ENCODE results near the gene PRKCA.
A peak's percentile ranks its signal among the peaks of the same experiment; 100 is the strongest.

PRKCA gene

DNA sequence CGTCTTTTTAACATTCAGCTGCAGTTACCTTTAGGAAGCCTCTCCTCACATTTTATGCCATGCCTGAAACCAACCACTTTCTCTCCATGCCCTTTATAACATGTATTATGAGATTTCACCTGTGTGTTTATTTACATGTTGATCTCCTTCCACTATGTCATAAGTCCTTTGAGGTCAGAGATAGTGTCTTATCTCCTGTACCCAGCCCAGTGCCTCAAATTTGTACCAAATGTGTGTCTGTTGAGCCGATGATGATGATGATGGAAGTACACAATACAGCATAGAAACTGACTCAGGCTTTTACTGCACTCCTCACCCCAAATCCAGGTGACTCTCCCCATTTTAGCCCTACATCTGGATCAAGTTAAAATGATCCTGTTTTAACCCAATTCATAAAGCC is 353.0 kb downstream of the PRKCA start:
- DNase-seq (ENCODE audit: low spot score) = no peak

DNA sequence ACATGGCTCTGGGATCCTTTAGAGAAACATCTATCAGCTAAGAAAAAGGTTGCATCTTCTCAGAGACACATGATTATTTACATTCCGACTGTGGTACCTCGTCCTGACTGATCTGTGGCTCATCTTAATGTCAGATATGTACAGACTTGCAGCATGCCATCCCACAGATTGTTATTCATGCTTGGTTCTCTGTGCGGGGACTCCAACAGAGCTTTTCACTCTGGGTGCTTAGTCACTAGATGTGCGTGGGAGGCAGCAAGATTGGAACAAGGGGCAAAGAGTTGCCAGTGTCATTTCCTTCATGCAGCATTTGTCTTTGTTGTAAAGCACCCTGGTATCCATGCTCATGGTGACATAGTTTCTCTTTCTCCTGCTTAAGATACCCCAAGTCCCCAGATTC is 353.4 kb downstream of the PRKCA start:
- DNase-seq (ENCODE audit: low spot score) = peak; percentile 39

DNA sequence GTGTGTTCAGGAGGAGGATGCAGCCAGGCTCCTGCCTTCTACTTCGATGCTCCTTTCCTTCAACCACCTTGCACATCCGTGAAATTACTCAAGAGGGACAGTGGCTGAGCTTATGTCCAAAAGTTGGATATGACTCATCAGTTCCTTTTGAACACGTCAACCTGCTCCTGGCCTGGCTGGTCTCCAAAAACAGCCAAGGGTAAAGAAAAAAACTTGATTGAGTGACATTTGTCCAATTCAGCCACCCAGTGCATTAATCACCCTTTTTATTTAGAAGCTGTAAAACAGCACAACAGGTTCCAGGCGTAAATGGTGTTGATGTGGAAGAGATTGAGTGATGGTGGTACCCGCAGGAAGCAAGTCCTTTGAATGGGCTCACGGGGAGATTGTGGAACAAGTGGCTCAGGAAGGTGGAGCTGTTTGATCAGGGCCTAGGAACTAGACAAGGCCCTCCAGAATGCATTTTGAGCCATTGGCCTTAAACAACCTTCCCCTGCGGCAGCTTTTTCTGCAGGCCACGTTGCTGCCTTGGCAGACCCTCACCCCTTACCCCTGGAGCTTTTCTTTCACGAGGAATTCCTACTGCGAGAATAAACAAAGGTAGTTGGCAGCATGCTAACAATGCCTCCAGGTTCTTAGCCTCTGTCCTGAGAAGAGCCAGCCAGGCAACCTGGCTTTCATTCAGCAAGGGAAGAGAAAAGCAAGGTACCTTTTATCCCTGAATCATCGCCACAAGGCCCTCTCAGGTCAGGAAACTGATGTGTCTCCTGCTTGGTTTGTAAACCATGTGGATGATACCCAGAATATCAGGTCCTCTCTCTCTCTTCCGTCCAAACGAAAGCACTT is 359.2 kb downstream of the PRKCA start:
- DNase-seq (ENCODE audit: low spot score) = no peak

DNA sequence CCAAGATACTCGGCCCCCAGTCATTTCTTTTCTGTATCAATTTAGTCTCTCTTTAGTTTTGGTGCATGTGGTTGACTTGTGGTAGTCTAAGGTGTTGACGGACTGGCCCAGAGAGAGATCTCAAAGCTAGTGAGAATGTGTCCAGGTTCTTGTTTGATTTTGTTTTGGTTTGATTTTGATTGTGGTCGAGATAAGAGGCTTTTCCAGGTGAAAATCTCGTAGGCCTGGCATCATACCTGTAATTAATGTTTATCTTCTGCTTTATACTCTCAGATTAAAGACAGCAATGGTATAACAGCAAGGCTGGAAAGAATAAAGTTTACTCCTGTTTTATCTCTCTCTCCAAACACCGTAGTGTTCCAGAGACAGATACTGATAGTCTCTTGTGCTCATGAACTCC is 360.1 kb downstream of the PRKCA start:
- DNase-seq (ENCODE audit: low spot score) = no peak

DNA sequence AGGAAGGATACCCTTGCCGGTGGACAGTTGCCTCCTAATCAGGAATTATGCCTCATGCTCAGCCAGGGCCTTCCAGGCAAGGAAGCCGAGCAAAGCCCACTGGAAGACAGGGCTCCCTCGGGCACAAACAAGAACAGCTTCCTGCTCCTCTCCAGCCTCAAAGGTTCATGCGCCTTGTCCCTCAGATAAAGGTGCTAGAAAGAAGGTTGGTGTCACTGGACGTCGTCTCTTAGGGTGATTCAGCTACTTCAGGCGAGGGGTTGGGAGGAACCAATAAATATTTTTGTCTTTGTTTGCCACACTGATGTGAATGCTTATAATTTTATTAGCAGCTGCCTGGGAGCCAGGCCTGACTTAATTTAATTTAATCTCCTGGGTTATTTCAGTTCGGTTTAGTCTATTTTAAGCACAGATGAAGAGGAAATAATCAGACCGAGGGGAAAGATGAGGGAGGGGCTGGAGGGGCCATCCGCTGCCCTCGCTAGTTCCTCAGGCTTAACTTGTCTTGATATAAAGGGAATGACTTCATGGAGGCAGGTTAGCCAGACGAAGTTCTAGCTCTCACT is 360.7 kb downstream of the PRKCA start:
- no peak for DNase-seq (ENCODE audit: low spot score)

DNA sequence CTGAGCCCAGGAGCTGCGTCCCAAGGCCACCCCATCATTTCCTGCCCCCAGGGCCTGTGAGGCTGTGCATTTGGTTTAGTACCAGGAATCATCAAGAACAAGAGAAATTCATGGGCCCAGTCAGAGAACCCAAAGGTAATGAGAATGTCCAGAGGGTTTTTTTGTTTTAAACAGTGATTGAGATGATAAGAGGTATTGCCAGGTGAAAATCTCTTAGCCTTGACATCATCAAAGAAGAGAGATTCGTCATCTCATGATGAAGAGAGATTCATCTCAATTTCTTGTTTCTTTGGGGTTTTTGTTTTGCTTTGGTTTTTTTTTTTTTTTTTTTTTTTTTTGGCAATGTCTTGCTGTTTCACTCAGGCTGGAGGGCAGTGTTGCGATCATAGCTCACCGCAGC is 361.9 kb downstream of the PRKCA start:
- no peak for DNase-seq (ENCODE audit: low spot score)

DNA sequence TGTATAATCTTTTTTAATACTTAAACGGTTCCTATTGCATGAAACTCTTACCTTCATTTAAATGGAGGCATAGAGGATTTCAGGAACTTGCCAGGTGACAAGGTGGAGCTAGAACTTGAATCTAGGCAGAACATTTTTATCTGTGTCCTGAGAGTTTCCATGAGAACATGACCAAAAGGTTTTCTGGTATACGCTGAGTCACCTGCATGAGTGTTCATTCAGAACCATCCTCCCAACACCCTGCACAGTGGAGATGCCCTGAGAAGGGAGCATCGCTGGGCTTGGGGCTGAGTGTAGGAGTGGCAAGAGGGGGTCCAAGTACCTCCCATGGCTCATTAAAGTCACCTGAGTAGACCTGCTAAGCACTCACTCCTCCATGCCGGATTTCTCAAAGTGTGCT is 362.8 kb downstream of the PRKCA start:
- no peak for DNase-seq (ENCODE audit: low spot score)

DNA sequence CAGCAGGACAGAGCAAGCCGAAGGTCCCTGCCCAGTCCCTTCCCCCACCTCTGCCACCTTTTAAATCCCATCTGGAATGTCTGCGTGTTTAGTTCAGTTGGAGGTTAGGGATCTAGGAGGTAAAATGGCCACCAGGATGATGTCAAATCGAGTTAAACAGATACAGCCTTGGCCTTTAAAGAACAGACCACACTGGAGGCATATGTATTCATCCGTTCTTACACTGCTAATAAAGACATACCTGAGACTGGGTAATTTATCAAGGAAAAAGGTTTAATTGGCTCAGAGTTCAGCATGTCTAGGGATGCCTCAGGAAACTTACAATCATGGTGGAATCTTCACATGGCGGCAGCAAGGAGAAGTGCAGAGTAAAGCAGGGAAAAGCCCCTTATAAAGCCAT is 364.7 kb downstream of the PRKCA start:
- DNase-seq (ENCODE audit: low spot score) = no peak

DNA sequence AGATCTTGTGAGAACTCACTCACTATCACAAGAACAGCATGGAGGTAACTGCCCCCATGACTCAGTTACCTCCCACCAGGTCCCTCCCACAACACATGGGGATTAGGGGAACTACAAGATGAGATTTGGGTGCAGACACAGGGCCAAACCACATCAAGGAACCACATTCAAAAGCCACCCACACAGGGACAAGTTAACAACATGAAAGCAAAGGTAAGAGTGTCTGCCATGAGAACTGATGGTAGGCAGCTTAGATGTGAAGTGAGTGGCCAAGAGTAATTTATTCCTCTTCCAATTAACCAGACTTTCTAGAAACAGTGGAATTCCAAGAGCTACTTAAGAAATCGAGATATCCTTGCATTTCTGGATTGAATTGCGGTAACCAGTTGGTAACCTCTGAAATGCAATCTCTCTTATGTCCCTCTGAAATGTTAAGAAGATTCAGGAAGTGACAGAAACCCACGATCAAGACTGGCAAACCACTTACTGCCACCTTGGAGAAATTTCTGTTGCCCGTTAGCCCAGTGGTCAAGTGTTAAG is 365.1 kb downstream of the PRKCA start:
- no peak for DNase-seq (ENCODE audit: low spot score)

DNA sequence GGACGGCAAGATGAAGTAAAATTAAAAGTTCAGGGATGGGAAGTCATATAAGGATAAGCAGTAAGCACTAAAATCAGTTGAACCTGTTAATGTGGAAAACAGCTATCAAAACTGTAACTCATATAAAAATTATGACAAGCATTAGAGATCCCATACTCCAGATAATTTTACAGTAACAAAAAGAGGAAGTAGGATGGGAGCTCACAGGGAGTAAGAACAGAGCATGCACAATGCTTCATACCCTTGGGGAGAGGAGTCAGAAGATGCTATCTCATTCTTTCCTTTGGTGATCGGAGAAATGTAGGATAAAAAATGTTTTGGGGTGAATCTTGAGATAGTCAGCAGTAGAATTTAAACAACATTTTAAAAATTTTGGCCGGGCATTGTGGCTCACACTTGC is 367.8 kb downstream of the PRKCA start:
- DNase-seq (ENCODE audit: low spot score) = no peak

DNA sequence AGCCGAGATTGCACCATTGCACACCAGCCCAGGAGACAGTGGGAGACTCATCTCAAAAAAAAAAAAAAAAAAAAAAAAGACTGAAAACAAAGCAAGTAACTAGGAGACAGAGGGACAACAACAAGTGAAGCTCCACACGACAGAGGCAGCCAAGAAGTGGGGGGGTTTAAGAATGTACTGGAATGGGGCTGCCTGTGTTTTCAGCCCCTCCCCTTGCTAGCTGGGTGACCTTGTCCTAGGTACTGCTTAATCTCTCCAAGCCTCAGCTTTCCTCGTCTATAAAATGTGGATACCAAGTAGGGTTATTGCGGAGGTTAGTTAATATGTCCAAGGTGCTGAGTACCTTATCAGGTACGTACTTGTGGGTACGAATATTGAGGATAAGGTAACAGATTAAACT is 368.7 kb downstream of the PRKCA start:
- DNase-seq (ENCODE audit: low spot score) = no peak

DNA sequence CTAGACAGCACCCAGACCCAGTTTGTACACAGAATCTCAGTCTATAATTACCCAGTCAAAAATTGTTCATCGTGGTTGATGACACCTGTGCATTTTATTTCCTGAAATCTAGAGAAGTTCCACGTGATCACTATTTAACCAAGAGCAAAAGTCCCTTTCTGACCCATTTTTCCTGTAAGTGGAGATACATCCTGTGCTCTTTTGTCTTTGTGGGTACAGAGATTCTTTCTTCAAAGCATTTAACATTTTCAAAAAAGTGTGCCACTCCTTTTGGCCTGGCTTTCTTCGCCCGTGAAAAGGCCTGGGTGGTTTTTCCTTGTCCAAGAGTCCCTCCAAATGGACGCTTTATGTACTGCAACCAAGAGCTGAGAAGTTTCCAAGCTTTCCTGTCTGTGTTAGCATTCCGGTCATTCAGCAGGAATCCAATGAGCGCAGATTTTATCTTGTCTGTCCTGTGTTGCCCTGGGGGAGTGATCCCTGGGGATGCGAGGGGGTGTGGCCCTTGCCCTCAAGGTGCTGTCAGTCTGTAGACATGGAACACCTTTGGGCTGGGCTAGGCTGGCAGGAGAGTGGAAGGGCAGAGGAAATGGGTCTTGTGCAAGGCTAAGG is 371.4 kb downstream of the PRKCA start:
- peak; percentile 69 for DNase-seq (ENCODE audit: low spot score)

DNA sequence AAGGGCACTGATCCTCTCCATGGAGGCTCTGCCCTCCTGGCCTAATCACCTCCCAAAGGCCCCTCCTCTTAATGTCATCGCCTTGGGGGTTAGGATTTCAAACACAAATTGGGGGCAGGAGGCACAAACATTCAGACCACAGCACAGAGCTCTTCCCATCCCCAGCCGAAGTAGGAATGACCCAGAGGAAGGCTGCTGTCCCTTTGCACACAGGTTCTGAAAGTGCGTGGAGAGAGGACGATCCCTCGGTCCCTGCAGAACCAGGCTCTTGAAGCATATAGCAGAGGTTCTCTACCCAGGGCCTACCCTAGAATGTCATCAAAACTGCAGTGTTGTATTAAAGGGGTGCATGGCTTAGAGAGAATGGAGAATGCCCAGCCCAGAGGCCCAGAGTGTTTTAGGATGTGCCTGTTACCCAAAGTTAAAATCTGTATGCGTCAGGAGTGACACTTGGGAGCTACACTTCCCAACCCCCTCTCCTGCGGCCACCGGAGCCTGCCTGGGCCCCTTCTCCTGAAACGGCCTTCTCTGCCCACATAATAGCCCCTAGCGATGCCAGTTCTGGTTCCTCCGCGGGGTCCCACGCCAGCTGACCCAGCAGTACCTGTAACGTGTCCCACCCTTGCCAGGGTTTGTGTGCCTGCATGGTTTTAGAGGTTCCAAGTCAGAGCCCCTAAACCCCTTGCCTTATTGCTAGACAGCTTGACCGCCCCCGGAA is 373.0 kb downstream of the PRKCA start:
- no peak for DNase-seq (ENCODE audit: low spot score)

DNA sequence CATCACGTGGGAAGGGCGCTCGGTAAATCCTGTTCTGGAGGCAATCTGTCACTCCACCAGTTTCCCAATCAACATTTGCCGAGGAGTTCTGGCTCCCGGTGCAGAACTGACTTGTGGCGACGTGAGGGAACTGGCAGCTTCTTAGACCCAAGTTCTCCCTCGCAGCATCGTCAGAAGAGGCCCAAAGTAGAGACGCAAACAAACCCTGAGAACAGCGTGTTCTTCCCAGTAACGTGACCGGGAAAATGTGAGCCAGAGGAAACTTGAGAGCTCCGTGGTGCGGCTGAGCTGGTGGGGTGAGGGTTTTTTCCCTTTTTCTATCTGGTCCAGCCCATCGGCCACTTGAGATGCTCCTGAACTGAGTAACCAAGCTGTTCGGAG is 373.6 kb downstream of the PRKCA start:
- no peak for DNase-seq (ENCODE audit: low spot score)

DNA sequence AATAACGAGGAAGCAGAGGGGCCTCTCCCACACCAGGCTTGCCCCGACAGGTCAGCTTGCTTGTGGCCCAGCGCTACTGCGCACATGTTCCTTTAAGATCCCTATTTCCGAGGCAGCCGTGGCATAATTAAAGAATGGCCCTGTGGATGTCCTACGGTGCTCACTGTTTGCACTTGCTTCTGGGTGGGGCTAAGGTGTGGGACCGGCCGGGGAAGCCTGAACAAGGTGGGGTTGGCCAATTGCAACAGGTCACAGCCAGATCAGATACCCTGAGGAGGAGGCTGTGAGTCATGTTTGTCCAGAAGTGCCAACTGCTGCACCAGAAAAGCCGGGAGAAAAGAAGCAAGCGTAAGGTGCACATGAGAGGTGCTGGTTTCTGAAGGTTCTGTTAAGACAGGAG is 374.0 kb downstream of the PRKCA start:
- no peak for DNase-seq (ENCODE audit: low spot score)

DNA sequence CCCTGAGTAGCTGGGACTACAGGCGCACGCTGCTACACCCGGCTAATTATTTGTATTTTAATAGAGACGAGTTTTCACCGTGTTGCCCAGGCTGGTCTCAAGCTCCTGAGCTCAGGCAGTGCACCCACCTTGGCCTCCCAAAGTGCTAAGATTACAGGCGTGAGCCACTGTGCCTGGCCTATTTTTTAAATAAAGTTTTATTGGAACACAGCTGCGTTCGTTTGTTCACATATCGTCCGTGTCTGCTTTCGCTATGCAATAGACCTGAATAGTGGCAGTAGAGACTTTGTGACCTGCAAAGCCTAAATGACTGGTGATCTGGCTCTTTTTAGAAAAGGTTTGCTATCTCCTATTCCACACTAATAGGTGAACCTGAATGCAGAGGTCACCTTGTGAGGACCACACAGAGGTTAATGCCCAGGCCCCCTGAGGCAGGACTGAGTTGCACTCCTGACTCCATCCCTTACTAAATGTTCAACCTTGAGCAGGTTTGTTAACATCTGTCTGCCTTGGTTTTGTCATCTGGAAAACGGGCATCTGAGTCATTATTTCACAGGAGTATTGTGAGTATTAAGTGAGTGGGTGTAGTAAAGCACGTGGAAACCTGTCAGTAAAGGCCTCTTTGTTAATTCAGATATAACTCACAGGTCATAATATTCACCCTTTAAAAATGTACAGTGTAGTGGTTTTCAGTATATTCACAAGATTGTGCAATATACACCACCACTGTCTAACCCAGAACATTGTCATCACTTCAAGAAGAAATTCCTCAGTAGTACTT is 375.0 kb downstream of the PRKCA start:
- DNase-seq (ENCODE audit: low spot score) = peak; percentile 74

DNA sequence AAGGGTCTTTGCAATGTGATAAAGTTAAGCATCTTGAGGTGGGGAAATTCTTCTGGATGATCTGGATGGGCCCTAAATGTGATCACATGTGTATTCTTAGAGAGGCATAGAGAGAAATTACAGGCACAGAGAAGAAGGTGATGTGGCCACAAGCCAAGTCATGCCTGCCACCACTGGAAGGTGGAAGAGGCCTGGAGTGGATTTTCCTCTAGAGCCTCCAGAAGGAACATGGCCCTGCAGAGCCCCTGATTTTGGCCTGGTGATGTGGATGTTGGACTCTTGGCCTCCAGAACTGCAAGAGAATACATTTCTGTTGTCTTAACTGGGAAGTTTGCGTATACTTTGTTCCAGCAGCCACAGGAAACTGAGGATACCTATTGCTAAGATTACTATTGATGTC is 375.6 kb downstream of the PRKCA start:
- DNase-seq (ENCODE audit: low spot score) = no peak

DNA sequence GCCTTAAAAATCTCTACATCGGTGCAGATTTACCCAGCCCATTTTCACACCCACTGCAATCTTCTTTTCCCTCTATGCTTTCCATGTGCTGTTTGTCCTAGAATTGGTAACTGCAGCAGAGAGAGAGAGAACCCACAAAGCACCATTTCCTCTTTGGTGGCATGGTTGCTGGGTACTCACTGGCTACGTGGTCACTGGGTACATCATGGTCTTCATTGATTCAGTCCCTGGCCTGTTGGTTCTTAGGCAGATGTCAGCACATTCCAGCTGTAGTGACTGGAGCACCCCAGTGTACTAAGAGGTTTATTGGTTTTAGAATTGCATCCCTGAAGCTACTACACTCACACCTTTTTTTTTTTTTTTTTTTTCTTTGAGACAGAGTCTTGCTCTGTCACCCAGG is 376.4 kb downstream of the PRKCA start:
- no peak for DNase-seq (ENCODE audit: low spot score)

DNA sequence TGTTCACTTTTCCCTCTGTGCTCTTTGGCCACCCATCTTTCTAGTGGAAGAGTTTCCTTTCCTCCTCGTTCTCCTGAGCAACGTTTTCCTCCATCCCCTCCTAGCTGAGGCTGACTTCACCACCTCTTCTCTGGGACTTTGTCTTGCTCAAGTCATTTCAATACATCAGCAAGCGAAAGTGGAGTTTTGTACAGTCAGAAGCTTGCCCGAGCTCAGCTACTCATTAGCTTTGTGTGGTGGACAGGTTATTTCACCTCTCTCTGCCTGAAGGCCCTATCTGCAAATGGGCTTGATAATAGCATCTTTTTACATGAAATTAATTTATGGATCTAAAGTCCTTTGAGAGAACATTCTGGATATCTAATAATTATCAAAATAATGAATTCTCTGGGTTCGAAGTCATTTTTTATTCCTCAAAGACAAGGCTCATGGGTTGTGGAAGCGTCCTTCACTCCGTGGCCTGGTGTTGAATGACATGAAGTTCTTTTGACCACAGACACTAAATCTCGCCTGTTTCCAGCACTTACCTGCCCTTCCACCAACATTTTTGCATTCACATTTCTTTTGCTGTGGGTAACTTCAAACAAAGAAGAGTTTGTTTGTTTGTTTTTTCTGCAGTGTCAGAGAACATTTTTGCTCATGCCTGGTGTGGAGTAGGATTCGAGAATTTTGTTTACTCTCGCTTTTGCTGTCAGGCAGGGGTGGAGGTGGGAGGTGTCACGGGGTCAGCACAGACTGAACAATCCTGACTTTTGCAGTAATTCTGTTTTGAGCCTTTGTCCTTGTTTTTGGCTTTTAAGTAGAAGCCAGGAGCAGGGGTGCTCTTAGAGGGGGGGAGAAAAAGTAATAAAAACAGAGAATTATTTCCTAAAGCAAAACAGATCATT is 377.5 kb downstream of the PRKCA start:
- no peak for DNase-seq (ENCODE audit: low spot score)

DNA sequence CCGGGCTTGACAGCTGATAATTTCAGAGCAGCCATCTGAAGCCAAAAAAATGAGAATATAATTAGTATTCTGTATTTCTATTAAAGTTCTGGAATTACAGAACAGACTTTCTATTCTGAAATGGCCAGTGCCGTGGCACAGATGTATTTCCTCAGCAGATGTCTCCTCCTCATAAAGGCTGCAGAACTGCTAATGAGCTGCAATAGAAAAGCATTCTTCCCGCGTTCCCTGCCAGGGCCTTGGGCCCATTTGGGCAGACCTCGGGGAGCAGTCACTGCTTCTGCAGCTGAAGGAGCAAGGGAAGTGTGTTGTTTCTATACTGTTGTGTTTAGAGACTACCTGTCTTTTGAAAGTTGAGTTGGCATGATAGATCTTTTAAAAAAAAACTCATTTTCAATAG is 379.9 kb downstream of the PRKCA start:
- no peak for DNase-seq (ENCODE audit: low spot score)

DNA sequence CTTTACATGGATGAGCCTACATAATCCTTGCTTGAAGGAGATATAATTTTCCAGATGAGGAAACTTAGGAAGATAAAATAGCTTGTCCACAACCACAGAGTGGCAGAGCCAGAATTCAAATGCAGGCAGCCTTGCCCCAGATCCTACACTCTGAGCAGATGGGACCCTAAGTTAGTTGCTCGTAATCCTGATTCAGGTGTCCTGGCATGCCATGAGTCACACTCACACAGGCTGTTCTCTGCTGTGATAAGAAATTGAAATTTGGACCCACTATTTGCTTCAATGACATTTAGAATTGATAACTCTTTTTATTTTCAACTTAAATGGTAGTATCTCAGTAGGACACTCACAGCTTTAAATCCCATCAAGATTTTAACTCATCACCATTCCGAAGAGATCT is 381.8 kb downstream of the PRKCA start:
- DNase-seq (ENCODE audit: low spot score) = no peak
